Stomach (tissue), 4 donors: ENCODE measurements around the gene TDRD3.

Experiments
- POLR2A ChIP-seq, 4 donors: fragments of 450-650 bp; IDR thresholded peaks; one replicate each; pipeline ENCODE4 v1.6.1; 2016; ENCODE audit warnings: antibody characterized with exemption in 4 of 4, control low read depth in 2 of 4, mild to moderate bottlenecking in 1 of 4, moderate library complexity in 1 of 4
- POLR2AphosphoS5 ChIP-seq, 3 donors: sonication (generic); formaldehyde crosslinking; IDR thresholded peaks; one replicate each; pipeline ENCODE4 v1.6.1; 2016; ENCODE audit warnings: antibody characterized with exemption in 3 of 3
- TF ChIP-seq, protein P1 (sequence below), 7 experiments: fragments of 450-650 bp in 4 of 7; fragments of 200-600 bp in 3 of 7; sonication (generic) in 3 of 7; IDR thresholded peaks; one replicate each; pipeline ENCODE4 v1.5.1; 2016 to 2019; ENCODE audit warnings: antibody characterized with exemption in 7 of 7, control low read depth in 2 of 7, mild to moderate bottlenecking in 1 of 7

DNA sequence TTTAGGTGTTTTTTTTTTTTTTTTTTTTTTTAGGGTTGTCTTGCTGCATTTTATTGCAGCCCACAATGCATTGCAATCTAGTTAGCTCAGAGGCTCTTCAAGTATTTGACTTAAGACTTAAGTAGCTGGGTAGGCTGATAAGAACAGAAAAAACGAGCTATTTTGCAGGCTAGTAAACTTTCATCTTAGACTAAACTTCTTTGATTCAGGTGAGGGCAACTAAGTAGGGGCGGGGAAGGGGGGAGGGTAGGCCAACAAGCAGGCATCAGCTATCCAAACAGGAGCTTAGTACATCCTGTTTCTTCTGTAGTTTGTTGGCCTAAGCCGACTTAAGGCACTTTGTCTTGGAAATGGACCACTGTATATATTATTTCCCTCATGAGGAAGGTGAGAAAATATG lies 4.9 kb upstream of the TDRD3 start:
- TF ChIP-seq, protein P1, sequence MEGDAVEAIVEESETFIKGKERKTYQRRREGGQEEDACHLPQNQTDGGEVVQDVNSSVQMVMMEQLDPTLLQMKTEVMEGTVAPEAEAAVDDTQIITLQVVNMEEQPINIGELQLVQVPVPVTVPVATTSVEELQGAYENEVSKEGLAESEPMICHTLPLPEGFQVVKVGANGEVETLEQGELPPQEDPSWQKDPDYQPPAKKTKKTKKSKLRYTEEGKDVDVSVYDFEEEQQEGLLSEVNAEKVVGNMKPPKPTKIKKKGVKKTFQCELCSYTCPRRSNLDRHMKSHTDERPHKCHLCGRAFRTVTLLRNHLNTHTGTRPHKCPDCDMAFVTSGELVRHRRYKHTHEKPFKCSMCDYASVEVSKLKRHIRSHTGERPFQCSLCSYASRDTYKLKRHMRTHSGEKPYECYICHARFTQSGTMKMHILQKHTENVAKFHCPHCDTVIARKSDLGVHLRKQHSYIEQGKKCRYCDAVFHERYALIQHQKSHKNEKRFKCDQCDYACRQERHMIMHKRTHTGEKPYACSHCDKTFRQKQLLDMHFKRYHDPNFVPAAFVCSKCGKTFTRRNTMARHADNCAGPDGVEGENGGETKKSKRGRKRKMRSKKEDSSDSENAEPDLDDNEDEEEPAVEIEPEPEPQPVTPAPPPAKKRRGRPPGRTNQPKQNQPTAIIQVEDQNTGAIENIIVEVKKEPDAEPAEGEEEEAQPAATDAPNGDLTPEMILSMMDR (IDR thresholded peaks at IDR 0.05) = no peak
- TF ChIP-seq POLR2A (IDR thresholded peaks at IDR 0.05) (no peak), POLR2AphosphoS5 (IDR thresholded peaks at IDR 0.05) (no peak)
